Activated CD8-positive, alpha-beta memory T cell treated with anti-CD3 and anti-CD28 coated beads for 36 hours (primary cell): ENCODE results near the gene LRP4. TPM values are rescaled to one million over a fixed set of nuclear protein-coding genes. Genes with fewer than 3 reads are reported as not detected.

Experiments used
- CTCF ChIA-PET: fragments of 350-600 bp; sonication (Branson Sonifier 250); formaldehyde crosslinking; loops from one replicate; lab custom pipeline; 2021; ENCODE audit warnings: antibody characterized with exemption; lab: Charles Lee
- POLR2A ChIA-PET: fragments of 350-600 bp; sonication (Branson Sonifier 250); formaldehyde crosslinking; loops from one replicate; lab custom pipeline; 2021; ENCODE audit warnings: antibody characterized with exemption; lab: Charles Lee
- total RNA-seq, 2 experiments: library from RNA; stranded (reverse); gene quantifications; one replicate each; pipeline ENCODE4 v1.2.3, GENCODE V29; 2021

The LRP4 gene
- total RNA-seq, 2 experiments from 2014 or later, result 0.19 to 0.38 TPM

- CTCF ChIA-PET, result no interaction called here
- POLR2A ChIA-PET, result no interaction called here
These were observed 85.7 kb downstream of the LRP4 start for GRCh38 chr11:46832511-46833214.

- CTCF ChIA-PET, result no interaction called here
- POLR2A ChIA-PET, result interaction anchor here (0.6 kb wide), 1 partner anchor 36 kb away, joined by 3 read pairs; no protein-coding TSS in a partner anchor
These were observed 90.4 kb downstream of the LRP4 start for GRCh38 chr11:46827995-46828394.

GRCh38 chr11:46826310-46827044 is 91.9 kb downstream of the LRP4 start:
- ChIA-PET POLR2A (interaction anchor here (0.9 to 1.5 kb wide), 2 partner anchors 17 to 20 kb away, joined by 4 to 5 read pairs; partner anchors contain the start of gene CKAP5), CTCF (no interaction called here)

- POLR2A ChIA-PET, result no interaction called here
- CTCF ChIA-PET, result interaction anchor here (0.7 to 1.3 kb wide), 2 partner anchors 32 to 39 kb away, joined by 3 read pairs; no protein-coding TSS in a partner anchor
These were observed 109.4 kb downstream of the LRP4 start for GRCh38 chr11:46808799-46809431.

Other genes with a start within 250 kb of the LRP4 start
- gene ARHGAP1, start 217.9 kb downstream of the LRP4 start, total RNA-seq, result 10 to 100 TPM; 52.9 to 54.4 TPM
- 10 to 100 TPM; 11.4 to 12.0 TPM for gene ZNF408, start 217.5 kb downstream of the LRP4 start, total RNA-seq
- gene F2, start 199.3 kb downstream of the LRP4 start, total RNA-seq, result not detected
- gene CKAP5, start 72.3 kb downstream of the LRP4 start, total RNA-seq, result 100 to 1,000 TPM; 130 to 133 TPM
- 10 to 100 TPM; 15.7 to 16.0 TPM for gene CSTPP1, start 18.2 kb upstream of the LRP4 start, total RNA-seq